SW 1271 (cell line): ENCODE results near the gene ZNF362.

Source experiments
- DNase-seq, 2 experiments: peaks; one replicate each; lab custom pipeline; 2025; lab: John Stamatoyannopoulos, UW

ZNF362 gene

GRCh38 chr1:33324677-33325575, 68.6 kb downstream of the ZNF362 start:
- no peak for DNase-seq

- no peak for DNase-seq
These were observed 70.5 kb downstream of the ZNF362 start for GRCh38 chr1:33326785-33327184.

- DNase-seq, result no peak
These were observed 71.5 kb downstream of the ZNF362 start for GRCh38 chr1:33327587-33328325.

- no peak for DNase-seq
These were observed 72.5 kb downstream of the ZNF362 start for GRCh38 chr1:33328817-33329216.

GRCh38 chr1:33329600-33330305, 73.5 kb downstream of the ZNF362 start:
- no peak for DNase-seq

GRCh38 chr1:33330361-33330890, 74.1 kb downstream of the ZNF362 start:
- no peak for DNase-seq

- no peak for DNase-seq
These were observed 74.6 kb downstream of the ZNF362 start for GRCh38 chr1:33330906-33331305.

GRCh38 chr1:33331444-33332356, 75.4 kb downstream of the ZNF362 start:
- no peak for DNase-seq

GRCh38 chr1:33332357-33332789, 76.1 kb downstream of the ZNF362 start:
- DNase-seq, result no peak

GRCh38 chr1:33332881-33333280, 76.6 kb downstream of the ZNF362 start:
- no peak for DNase-seq

- no peak for DNase-seq
These were observed 77.8 kb downstream of the ZNF362 start for GRCh38 chr1:33334081-33334552.

- no peak for DNase-seq
These were observed 78.7 kb downstream of the ZNF362 start for GRCh38 chr1:33335020-33335419.

- DNase-seq, result no peak
These were observed 80.3 kb downstream of the ZNF362 start for GRCh38 chr1:33336580-33336979.

GRCh38 chr1:33337441-33337840, 81.1 kb downstream of the ZNF362 start:
- DNase-seq, result no peak

- no peak for DNase-seq
These were observed 81.8 kb downstream of the ZNF362 start for GRCh38 chr1:33338048-33338439.

- DNase-seq, result no peak
These were observed 82.3 kb downstream of the ZNF362 start for GRCh38 chr1:33338440-33339211.

- no peak for DNase-seq
These were observed 83.1 kb downstream of the ZNF362 start for GRCh38 chr1:33339413-33339812.

- no peak for DNase-seq
These were observed 84.9 kb downstream of the ZNF362 start for GRCh38 chr1:33341190-33341589.

- peak; percentile 45 to 78 for DNase-seq
These were observed 85.9 kb downstream of the ZNF362 start for GRCh38 chr1:33342041-33342723.

GRCh38 chr1:33343539-33343938, 87.2 kb downstream of the ZNF362 start:
- DNase-seq, result no peak
